Measurements from ENCODE around the gene FAM200A. TPM values are rescaled to one million over a fixed set of nuclear protein-coding genes. Genes with fewer than 3 reads are reported as not detected.

FAM200A gene
- total and polyA plus RNA-seq, 2 of the 4 experiments (the other 2 are of a cell fraction), result 5.9 to 6.0 TPM

DNA sequence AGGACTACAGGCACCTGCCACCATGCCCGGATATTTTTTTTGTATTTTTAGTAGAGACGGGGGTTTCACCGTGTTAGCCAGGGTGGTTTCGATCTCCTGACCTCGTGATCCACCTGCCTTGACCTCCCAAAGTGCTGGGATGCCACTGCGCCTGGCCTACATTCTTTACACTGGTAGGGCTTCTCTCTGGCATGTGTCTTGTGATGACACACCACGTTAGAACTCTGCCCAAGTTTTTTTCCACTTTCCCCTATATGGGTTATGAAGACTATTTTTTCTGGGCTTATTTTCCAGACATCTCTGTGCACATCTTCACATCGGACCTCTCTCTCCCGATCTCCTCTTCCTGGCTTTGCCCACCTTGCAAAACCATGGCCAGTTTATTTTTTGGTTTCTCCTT lies 10.7 kb downstream of the FAM200A start:
- H4K8ac ChIP-seq (ENCODE audit: low read depth in 2 of 2, low read length in 2 of 2), result no peak overlapping the region
- no peak overlapping the region for H3K18ac ChIP-seq (ENCODE audit: low read depth, low read length)
- ChIA-PET POLR2A (ENCODE audit: unreplicated experiment) (no interaction called here), CTCF (no interaction called here)
- H3K36me3 ChIP-seq (ENCODE audit: control insufficient read depth, insufficient read depth, low read length), result peaks cover 11% of the 10 kb centered on the region; the same call in 1 of the 2 replicates
- ATAC-seq (ENCODE audit: low read depth), result no peak
- H2BK120ac ChIP-seq (ENCODE audit: low read depth, low read length), result no peak overlapping the region
- no peaks in the 10 kb centered on the region for H3K9me1 ChIP-seq (ENCODE audit: insufficient read depth, low read length)
- dilution Hi-C loops (cut with HindIII; ENCODE audit: low sequenced_read_pairs, unreplicated experiment) (no loop called here), in situ Hi-C loops (cut with MboI; ENCODE audit: low sequenced_read_pairs) (no loop called here), intact Hi-C loops (cut with micrococcal nuclease) (no loop called here)
- no peak overlapping the region for H3K56ac ChIP-seq (ENCODE audit: extremely low read depth, insufficient read depth, low read length)
- no peak overlapping the region for H3K27ac ChIP-seq (ENCODE audit: insufficient read depth, low read length)
- TF ChIP-seq MAFK (IDR thresholded peaks at IDR 0.05; ENCODE audit: low read depth, low read length) (no peak), RAD21 (IDR thresholded peaks at IDR 0.05; ENCODE audit: low read length) (no peak), CTCF (conservative IDR thresholded peaks at IDR 0.05; ENCODE audit: low read depth, low read length) (no peak), NFE2L2 (IDR thresholded peaks at IDR 0.05; ENCODE audit: low read depth, low read length) (no peak), BHLHE40 (IDR thresholded peaks at IDR 0.05; ENCODE audit: low read depth, low read length) (no peak), FOS (IDR thresholded peaks at IDR 0.05; ENCODE audit: low read depth, low read length) (no peak), POLR2A (IDR thresholded peaks at IDR 0.05; ENCODE audit: low read depth, low read length) (no peak), RFX5 (IDR thresholded peaks at IDR 0.05; ENCODE audit: low read depth, low read length) (no peak), RCOR1 (IDR thresholded peaks at IDR 0.05; ENCODE audit: insufficient replicate concordance, low read length) (no peak), CHD1 (IDR thresholded peaks at IDR 0.05; ENCODE audit: low read depth, low read length) (no peak), CEBPB (IDR thresholded peaks at IDR 0.05; ENCODE audit: low read depth, low read length) (no peak), MAZ (IDR thresholded peaks at IDR 0.05; ENCODE audit: borderline replicate concordance, low read depth, low read length) (no peak), ELK1 (IDR thresholded peaks at IDR 0.05; ENCODE audit: borderline replicate concordance, low read depth, low read length) (no peak), SMC3 (IDR thresholded peaks at IDR 0.05; ENCODE audit: low read depth, low read length) (no peak), MXI1 (IDR thresholded peaks at IDR 0.05; ENCODE audit: borderline replicate concordance, low read depth, low read length) (no peak)
- H2BK20ac ChIP-seq (ENCODE audit: low read depth, low read length), result no peak overlapping the region
- H2AK5ac ChIP-seq (ENCODE audit: low read depth, low read length), result no peak overlapping the region
- no peak overlapping the region for H3K4ac ChIP-seq (ENCODE audit: low read depth, low read length)
- DNase-seq, result no peak
- H3K9me3 ChIP-seq (ENCODE audit: control insufficient read depth, insufficient read depth, low read length), result peaks cover 51% of the 10 kb centered on the region
- H4K5ac ChIP-seq (ENCODE audit: low read depth, low read length), result no peak overlapping the region
- no peak overlapping the region for H4K91ac ChIP-seq (ENCODE audit: insufficient read depth, low read depth, low read length)
- H2AFZ ChIP-seq (replicated peaks; ENCODE audit: low read length, poor library complexity), result no peak overlapping the region
- no peak overlapping the region for H2BK5ac ChIP-seq (ENCODE audit: low read depth, low read length, poor library complexity, severe bottlenecking)
- no peaks in the 10 kb centered on the region; a peak in 1 of 4 replicates for H3K79me1 ChIP-seq (ENCODE audit: low read depth in 1 of 2, low read length in 2 of 2)
- no peak overlapping the region for H2BK15ac ChIP-seq (ENCODE audit: low read depth, low read length)
- no peak overlapping the region for H3K9ac ChIP-seq (ENCODE audit: low read depth, low read length)
- no peak overlapping the region for H2AK9ac ChIP-seq (replicated peaks; ENCODE audit: low read depth, low read length, poor library complexity)
- no peak overlapping the region for H3K14ac ChIP-seq (replicated peaks; ENCODE audit: low read depth, low read length)
- H3K4me3 ChIP-seq (ENCODE audit: insufficient read depth, low read depth, low read length), result no peak overlapping the region
- no peaks in the 10 kb centered on the region for H3K4me1 ChIP-seq (ENCODE audit: control insufficient read depth, insufficient read depth, low read length)
- no peak overlapping the region for H3K23ac ChIP-seq (ENCODE audit: low read depth, low read length)
- no peaks in the 10 kb centered on the region for H4K20me1 ChIP-seq (ENCODE audit: insufficient read depth, low read length)
- WGBS, 2 experiments (ENCODE audit: extremely low coverage in 2 of 2, insufficient read length in 1 of 2), result 100% methylated on average over 4 of the region's 9 CpGs; no CpG with 5 or more reads in 1 of the 2 experiments
- H3K4me2 ChIP-seq (ENCODE audit: low read depth, low read length), result no peak overlapping the region
- BruUV-seq (replicated peaks), result no TSS peak
- H3K27me3 ChIP-seq (ENCODE audit: control insufficient read depth, insufficient read depth, low read length), result no peaks in the 10 kb centered on the region

Data from IMR-90 (cell line).